Esophagus (tissue), 2 donors: ENCODE data around the gene TMEM135. TPM values are rescaled to one million over a fixed set of nuclear protein-coding genes. Genes with fewer than 3 reads are reported as not detected.

ENCODE experiments used
- H3K27ac ChIP-seq, 2 donors: one replicate each; pipeline ENCODE4 v1.5.1; 2013; ENCODE audit warnings: low read depth in 2 of 2, mild to moderate bottlenecking in 2 of 2, inconsistent platforms in 1 of 2, low read length in 1 of 2, moderate library complexity in 1 of 2
- H3K27me3 ChIP-seq, 2 donors: one replicate each; pipeline ENCODE4 v1.6.1; 2013; ENCODE audit warnings: low read length in 2 of 2, control low read depth in 1 of 2, mild to moderate bottlenecking in 1 of 2; ENCODE audit not compliant: insufficient read depth in 2 of 2, control insufficient read depth in 1 of 2
- H3K36me3 ChIP-seq, 2 donors: one replicate each; pipeline ENCODE4 v1.6.1; 2013; ENCODE audit warnings: low read length in 1 of 2; ENCODE audit not compliant: control insufficient read depth in 2 of 2, insufficient read depth in 2 of 2
- H3K4me1 ChIP-seq, 2 donors: one replicate each; pipeline ENCODE4 v1.6.1; 2013; ENCODE audit warnings: low read length in 1 of 2; ENCODE audit not compliant: control insufficient read depth in 2 of 2, insufficient read depth in 2 of 2
- H3K4me3 ChIP-seq, 2 donors: one replicate each; pipeline ENCODE4 v1.5.1; 2013; ENCODE audit warnings: low read length in 2 of 2, mild to moderate bottlenecking in 2 of 2, low read depth in 1 of 2, moderate library complexity in 1 of 2
- H3K9me3 ChIP-seq, 2 donors: one replicate each; pipeline ENCODE4 v1.6.1; 2013; ENCODE audit warnings: mild to moderate bottlenecking in 2 of 2, low read depth in 1 of 2, low read length in 1 of 2, moderate library complexity in 1 of 2; ENCODE audit not compliant: control insufficient read depth in 2 of 2, insufficient read depth in 1 of 2
- WGBS, 2 donors: extraction: QIAGEN DNeasy Blood & Tissue Kit; methylation state at CpG; one replicate each; pipeline ENCODE4 v1.1.7; 2013; 5-methylcytosine and 5-hydroxymethylcytosine counted together
- polyA plus RNA-seq, 2 donors: library from polyadenylated mRNA; stranded (reverse); fragments of 200-250 nt; gene quantifications; one replicate each; pipeline ENCODE4 v1.2.3, GENCODE V29; 2013
- donor health status: healthy with polysubstance abuse.
- donor health status: Bipolar disorder and iron deficiency.

The TMEM135 gene
- polyA plus RNA-seq, 2 donors, result 2.2 to 2.6 TPM

GRCh38 chr11:87369888-87370287 lies 332.2 kb downstream of the TMEM135 start:
- H3K4me3 ChIP-seq, result no peak overlapping the region
- no peak overlapping the region for H3K27ac ChIP-seq
- no peaks in the 10 kb centered on the region for H3K4me1 ChIP-seq
- no peaks in the 10 kb centered on the region for H3K36me3 ChIP-seq
- H3K27me3 ChIP-seq, result no peaks in the 10 kb centered on the region
- WGBS, 2 donors, result 71 to 82% methylated on average over 4 of the region's 4 CpGs
- H3K9me3 ChIP-seq, result no peaks in the 10 kb centered on the region

- 69 to 86% methylated on average over 3 of the region's 3 CpGs for WGBS, 2 donors
- Histone ChIP-seq H3K4me3 (no peak overlapping the region), H3K9me3 (no peaks in the 10 kb centered on the region), H3K36me3 (no peaks in the 10 kb centered on the region), H3K27ac (no peak overlapping the region), H3K4me1 (no peaks in the 10 kb centered on the region), H3K27me3 (no peaks in the 10 kb centered on the region)
Measured at GRCh38 chr11:87372065-87372464, 334.3 kb downstream of the TMEM135 start.

Other genes starting within 250 kb of the TMEM135 start
- gene PRSS23, start 237.4 kb upstream of the TMEM135 start, polyA plus RNA-seq, result 1 to 10 TPM; 1.2 to 5.3 TPM
- gene FZD4, start 82.5 kb upstream of the TMEM135 start, polyA plus RNA-seq, result 1 to 10 TPM; 1.4 to 2.0 TPM